ENCODE results near the gene SLAMF1.

- no peak for TF ChIP-seq CTCF (IDR thresholded peaks at IDR 0.05; ENCODE audit: insufficient read depth, low read depth, low read length)
- no peak for TF ChIP-seq EZH2 (IDR thresholded peaks at IDR 0.05; ENCODE audit: insufficient read depth, low read length)
These were observed 6.8 kb upstream of the SLAMF1 start for GRCh38 chr1:160653620-160654016.
